Stimulated activated CD4-positive, alpha-beta T cell treated with anti-CD3 and anti-CD28 coated beads, Interleukin-1b, Interleukin-23, amount 100 ng/mL, for 4 hours (primary cell): ENCODE measurements around the gene PLXDC1.
"Not testable (repeated sequence)": the region's sequence is repeated elsewhere in the genome, so short reads cannot be mapped to it uniquely, and the experiment has no call there.

Experiments used
- DNase-seq, 2 donors: peaks; one replicate each; pipeline ENCODE4 v3.0.0-alpha.2; 2020; ENCODE audit warnings: low read depth in 2 of 2

The PLXDC1 gene

DNA sequence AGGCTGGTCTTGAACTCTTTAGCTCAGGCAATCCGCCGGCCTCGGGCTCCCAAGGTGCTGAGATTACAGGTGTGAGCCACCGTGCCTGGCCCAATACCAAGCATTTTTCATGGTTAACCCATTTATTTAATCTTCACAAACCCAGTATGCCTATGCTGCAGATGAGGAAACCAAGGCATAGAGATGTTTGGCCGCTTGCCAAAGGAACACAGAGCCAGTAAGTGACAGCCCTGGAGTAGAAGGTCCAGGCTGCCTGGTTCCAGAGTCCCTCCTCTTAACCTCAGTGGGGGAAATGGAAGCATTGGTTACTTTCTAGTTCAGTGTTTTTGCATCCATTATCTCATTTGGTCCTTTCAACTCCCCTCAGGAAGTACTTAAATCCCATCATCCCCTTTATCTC, 29.9 kb upstream of the PLXDC1 start:
- DNase-seq: no peak

DNA sequence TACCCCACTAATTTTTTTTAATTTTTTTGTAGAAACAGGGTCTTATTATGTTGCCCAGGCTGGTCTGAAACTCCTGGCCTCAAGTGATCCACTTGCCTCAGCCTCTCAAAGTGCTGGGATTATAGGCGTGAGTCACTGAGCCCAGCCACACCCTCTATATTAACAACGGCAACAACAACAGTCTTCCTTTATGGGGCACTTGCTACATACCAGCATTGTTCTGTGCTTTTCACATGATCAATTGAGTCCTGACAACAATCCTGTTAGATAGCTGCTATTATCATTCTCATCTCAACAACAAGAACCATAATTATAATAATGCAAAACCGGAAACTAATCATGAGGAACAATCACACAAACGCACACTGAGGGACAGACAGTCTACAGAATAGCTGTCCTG, 27.1 kb upstream of the PLXDC1 start:
- DNase-seq: no peak

DNA sequence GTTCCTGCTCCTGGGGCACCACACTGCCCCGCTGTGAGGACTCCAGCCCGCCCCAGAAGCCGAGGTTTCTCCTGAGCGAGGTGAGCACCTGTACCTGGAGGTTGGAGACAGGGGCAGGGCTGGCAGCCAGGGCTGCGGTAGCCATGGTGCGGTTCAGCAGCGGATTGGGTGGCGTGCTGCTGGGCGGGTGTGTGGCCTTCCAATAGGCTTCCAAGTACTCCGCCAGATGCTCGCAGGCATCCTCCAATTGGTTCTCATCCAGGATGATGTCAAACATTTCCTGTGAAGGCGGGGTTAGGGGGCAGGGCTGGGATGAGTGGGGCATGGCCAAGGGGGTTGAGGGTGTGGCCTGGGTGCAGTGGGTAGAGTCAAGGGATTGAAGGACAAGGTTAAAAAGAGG, 25.8 kb upstream of the PLXDC1 start:
- DNase-seq: no peak

DNA sequence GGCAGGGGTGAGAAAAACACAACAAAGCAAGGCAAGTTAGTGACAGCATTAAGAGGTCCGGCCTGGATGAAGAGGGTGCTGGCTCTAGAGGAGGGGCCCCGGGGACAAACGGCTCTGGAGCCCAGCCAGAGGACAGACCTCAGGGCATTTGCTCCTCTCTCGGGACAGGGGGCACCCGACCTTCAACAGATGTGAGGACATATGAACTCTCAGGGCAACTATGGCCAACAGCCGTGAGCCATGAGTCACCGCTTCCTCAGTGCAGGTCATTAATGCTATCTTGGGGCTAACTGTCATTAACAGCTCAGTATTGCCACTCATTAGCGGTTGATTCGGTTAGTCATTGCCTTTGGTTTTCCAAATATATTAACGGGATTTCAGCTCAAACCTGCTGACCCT, 24.3 kb upstream of the PLXDC1 start:
- no peak for DNase-seq

DNA sequence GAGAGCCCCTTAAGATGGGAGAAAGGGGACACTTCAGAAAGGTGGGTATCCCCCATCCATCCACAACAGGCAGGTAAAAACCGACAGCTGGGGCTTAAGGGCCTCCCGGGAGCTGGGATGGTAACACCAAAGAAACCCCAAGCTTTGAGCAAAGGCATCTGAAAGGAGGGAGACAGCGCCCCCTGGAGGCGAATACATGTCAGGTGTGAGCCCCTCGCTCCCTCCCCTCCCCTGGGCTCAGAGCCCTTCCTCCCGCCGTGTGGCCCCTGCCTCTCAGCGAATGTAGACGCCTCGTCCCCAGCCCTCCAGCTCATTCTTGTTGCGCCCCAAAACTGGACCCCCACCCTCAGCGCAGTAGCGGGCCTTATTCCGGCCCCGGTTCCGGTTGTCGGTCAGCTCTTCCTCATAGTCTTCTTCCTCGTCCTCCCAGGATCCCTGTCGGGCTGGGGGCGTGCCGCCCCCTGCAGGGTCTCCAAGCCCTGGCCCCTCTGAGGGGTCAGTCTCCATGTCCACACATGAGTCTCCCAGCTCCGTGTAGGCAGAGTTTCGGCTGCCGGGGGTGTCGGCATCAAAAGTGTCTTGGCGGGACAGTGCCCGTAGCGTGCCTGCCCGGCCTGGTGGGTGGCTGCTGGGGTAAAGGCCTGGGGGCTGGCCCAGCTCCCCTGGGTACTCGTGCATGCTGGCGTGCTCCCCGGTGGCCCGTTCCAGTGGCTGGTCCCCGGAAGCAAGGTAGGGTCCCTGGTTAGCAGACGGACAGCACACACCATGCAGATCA, 23.7 kb upstream of the PLXDC1 start:
- peak; percentile 69 for DNase-seq

DNA sequence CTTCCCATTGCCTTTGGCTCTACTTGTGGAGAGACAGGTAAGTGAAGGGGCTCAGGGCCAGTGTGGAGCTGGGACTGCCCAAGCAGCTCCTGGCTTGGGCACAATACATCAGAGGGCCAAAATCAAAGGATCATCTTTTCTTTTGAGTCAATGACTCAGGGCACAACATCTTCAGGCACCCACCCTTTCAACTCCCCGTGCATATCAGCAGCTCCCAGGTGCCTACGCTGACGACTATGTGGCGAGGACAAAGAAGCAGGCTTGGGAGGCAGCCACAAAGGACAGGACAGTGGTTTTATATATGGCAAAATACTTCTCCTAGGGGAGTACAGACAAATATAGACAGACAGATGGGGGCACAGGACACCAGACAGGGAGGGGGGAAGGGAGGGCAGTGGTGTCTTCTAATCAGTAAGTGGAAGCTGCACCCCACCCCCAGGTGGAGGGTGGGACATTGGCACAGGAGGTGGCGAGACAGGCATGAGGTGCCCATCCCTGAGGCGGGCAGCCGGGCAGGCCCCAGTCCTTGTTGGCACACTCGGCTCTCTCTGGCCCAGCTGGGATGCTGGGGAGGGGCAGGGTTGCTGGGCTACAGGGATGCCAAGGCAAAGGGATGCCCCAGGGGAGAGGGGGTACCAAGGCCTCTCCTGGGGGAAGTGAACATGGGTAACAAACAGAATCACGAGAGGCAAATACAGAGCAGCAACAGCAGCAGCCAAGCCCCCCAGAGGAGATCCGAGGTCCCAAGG, 22.3 kb upstream of the PLXDC1 start:
- DNase-seq: no peak

DNA sequence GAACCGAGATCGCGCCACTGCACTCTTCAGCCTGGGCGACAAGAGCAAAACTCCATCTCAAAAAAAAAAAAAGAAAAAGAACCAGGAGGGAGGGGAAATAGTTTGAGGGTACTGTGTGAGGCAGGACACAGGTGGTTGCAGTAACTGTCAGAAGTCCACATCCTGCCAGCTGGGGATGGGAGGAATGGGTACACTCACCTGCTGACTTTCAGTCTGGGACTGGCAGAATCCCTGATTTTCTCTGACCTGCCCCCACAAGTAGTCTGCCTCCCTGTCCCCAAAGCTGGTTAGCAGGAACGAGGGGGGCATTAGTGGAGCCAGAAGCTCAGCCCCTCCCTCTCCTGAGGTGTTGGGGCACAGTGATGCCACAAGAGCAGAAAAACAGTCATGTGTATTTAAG, 21.6 kb upstream of the PLXDC1 start:
- DNase-seq: no peak

DNA sequence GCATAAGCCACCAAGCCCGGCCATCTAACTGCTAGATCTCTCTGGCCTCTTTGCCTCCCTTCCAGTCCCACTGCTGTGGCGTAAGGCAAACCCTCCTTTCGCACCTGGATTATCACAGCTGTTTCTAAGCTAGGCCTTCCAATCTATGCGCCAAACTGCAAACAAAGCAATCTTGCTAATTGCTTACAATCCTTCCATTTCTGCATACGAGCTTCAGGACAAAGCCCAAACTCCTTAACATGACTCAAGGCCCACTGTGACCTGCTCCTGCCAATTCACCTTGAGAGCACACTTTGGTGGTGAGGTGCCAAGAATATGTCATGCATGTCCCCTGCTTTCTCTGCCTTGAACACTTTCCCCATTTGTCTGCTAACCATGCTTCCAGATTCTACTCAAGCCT, 20.5 kb upstream of the PLXDC1 start:
- no peak for DNase-seq

DNA sequence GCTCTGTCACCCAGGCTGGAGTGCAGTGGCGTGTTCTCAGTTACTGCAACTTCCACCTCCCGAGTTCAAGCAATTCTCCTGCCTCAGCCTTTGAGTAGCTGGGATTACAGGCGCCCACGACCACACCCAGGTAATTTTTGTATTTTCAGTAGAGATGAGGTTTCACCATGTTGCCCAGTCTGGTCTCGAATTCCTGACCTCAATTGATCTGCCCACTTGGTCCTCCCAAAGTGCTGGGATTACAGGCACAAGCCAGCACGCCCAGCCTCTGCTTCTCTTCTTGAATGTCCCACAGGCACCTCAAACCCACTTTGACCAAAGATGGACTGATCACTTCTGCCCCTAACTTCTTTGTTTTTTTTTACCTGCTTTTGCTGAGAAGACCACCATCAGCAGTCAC, 19.1 kb upstream of the PLXDC1 start:
- DNase-seq: no peak

DNA sequence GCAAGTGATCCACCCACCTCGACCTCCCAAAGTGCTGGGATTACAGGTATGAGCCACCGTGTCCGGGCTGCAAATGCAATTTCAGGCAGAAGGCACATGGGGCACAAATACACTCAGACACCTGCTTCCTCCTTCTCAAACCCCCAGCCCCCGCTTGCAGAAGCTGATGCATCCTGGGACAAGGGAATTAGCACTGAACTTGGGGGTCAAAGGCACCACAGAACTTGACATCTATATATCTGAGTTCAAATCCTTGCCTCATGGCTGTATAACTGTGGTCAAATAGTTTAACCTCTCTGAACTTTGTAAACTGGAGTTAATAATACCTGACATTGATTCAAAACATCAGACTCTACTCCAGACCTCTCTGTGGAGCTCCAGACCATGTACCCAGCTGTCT, 18.7 kb upstream of the PLXDC1 start:
- DNase-seq: no peak

DNA sequence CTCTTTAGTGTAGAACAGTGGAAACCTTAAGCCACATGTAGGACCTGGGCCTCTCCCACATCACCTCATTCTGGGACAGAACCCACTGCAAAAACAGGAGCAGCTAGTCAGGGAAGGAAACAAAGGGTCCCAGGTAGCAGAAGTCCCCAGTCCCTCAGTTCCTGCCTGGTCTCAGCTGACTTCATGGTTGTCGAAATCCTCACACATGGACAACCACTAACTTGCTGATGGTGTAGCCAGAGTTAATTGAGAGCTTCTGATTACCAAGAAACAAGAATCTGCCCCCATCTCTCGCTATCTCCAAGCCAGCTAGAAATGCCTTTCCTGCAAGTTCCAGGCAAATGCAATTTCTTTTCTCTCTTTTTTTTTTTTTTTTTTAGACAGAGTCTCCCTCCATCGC, 18.1 kb upstream of the PLXDC1 start:
- DNase-seq: no peak

DNA sequence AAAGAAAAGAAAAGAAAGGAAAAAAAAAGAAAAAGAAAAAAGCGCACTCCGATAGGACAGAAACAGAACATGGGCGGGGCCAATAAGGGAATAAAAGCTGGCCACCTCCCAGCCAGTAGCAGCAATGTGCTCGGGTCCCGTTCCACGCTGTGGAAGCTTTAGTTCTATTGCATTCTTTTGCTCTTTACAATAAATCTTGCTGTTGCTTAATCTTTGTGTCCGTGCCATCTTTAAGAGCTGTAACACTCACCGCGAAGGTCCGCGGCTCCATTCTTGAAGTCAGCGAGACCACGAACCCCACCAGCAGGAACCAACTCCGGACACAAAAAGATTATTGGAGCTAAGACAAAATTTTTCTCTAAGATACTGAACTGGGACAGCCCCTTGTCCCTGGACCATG, 17.7 kb upstream of the PLXDC1 start:
- no peak for DNase-seq

DNA sequence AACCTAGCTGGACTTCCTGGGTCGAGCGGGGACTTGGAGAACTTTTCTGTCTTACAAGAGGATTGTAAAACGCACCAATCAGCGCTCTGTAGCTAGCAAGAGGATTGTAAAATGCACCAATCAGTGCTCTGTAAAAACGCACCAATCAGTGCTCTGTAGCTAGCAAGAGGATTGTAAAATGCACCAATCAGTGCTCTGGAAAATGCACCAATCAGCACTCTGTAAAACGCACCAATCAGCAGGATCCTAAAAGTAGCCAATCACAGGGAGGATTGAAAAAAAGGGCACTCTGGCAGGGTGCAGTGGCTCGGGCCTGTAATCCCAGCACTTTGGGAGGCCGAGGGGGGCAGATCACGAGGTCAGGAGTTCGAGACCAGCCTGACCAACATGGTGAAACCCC, 17.1 kb upstream of the PLXDC1 start:
- not testable (repeated sequence) for DNase-seq

DNA sequence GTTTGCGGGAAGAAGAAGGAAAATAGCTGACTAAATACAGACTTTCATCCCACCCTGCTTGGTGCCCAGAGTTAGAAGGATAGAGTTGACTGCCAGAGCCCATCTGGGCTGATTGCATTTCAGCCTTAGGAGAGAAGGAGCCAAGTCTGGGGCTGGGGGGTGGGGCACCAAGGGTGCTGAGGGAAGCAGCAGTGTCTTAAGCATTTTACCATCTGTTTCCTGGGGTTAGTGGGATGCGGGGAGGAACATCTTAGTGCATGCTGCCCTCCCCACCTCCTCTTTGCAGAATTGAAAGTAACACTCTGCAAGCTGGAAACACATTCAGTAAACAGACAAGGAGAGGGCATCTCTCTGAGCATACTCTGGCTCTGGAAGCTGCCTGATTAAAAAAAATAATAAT, 16.0 kb upstream of the PLXDC1 start:
- no peak for DNase-seq

DNA sequence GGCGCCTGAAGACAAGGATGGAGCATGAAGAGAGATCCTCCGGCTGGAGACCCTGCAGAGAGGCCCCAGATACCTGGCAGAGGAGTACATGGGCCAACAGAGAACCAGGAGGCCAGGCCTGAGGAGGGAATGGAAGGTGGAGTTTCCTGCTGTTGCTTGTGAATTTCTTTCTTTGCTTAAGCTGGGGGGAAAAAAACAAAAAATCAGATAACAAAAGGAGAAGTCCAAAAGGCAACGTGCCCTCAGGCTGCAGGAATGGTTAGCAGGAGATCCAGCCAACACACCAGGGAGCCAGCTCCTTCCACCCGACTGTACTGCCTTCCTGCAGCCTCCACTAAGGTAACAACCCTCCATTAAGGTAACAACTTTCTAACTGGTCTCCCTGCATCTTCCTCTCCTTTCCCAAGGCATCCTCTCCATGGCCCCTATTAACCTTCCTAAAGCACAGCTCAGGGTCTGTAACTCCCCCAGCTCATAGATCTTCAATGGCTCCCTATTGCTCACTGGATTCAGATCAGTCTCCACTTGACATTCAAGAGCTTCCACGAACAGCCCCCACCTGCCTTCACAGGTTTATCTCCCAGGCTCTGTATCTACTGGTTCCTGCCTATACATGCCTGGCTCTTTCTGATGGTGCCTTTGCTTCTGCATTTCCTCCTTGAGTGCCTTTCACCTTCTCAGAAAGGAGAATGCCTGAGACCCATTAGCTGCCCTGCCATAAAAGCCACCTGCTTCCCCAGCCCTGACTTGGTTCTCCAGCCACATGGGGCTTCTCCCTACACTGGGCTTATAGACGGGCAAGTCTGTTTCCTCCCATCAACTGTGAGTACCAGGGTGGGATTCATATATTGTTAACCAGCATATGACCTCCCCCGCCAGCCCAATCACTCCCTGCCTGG, 15.2 kb upstream of the PLXDC1 start:
- no peak for DNase-seq

DNA sequence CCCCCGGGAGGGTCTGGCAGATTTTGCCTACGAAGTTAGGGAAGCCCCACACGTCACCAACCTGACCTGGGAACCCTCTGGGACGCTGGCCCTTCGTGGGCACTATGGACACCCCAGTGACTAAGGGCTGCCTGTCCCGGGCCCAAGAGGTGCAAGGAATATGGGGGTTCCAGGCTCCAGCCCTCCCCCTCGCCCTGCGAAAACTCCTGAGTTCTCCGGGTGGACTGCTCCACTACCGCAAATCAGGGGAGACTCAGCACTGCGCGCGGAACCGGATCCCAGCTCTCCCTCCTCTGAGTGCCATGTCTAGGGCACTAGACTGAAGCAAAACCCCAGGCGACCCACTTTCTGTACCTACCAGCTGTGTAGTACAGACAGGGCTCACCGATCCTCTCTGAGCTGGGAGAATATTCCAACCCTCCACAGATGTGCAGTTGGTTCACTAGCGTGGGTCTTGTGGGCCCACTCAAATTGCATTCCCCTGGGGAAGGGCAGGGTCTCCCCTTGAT, 14.5 kb upstream of the PLXDC1 start, which contains the start of gene ARL5C:
Gene ARL5C (minus strand): TSS at position 321 of the 509 bp plus-strand sequence. CDS start 401 bp downstream, outside the sequence.
- no peak for DNase-seq

DNA sequence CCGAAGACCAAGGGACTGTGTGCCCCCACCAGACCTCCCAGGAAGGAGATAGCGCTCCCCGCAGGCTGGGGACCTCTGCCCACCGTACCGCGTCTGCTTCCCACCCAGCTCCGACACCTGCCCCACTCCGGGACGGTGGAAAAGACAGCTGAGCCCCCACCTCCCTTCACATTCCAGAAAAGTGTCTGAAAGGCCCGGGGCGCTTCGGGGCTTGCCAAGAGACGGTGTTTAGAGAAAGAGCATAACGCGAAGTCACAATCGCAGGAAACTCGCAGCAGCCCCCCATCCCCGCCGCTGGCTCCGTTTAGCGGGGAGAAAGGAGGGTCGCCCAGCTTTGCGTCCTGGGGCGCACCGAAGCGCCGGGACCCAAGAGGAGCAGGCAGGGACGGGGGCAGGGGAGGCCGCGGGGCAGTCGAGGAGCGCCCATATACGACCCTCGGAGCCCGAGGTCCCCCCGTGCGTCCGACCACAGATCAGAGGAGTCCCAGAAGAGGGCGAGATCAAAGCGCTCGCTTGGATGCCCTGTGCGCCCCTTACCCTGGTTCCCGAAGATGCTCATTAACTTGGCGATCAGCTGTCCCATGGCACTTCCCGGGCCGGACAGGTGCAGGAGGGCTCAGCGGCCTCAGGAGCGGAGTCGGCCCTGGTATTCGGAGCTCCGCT, 13.9 kb upstream of the PLXDC1 start:
- DNase-seq: no peak

DNA sequence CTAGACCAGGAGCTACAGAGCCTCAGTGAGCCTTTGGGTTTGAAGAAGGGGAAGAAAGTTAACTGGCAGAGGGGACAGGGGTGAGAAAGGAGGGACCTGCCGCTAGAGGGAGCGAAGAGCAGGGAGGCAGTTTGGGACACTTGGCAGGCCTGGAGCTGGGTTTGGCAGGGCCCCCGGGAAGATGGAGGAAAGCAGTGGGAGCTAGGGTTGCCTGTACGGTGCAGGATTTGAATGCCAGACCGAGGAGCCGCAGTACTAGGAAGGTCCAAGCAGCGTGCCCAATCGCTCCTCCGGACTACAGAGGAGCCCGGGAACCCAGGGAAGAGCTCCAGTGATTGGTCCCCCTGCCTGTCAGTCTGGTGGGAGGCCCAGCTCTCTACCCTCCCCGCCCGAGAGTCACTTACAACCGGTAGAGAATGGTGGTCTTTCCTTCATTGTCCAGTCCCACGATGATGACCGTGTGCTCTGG, 13.3 kb upstream of the PLXDC1 start:
- DNase-seq: peak; percentile 56 to 65

DNA sequence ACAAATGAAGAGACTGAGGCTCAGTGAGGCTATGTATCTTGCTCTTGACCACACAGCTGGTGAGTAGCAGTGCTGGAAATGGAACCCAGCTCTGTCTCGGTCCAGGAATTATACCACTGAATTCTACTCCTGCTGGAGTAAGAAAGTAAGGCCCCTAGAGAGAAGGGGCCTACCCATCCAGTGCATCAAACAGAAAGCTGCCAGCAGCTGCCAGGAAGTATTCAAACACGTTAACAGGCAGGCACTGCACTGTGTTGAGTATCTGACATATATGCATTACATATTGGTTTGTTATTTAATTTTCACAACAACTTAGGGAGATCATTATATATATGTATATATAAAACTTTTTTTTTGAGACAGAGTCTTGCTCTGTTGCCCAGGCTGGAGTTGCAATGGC, 10.5 kb upstream of the PLXDC1 start:
- DNase-seq: no peak

DNA sequence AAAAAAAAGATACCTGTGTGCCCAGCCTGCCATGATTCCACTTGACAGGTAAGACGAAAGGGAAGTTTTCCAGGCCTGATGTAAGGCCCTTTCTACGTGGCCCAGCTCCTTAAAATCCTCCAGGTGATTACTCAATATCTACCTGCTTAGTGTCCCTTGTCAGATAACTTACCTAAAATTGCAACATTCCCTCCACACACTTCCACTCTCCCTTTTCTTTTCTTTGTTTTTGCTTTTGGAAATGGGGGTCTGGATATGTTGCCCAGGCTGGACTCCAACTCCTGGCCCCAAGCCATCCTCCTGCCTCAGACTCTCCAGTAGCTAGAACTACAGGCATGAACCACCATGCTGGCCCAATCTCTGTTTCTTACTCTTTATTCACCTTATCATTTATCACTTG, 7.2 kb upstream of the PLXDC1 start:
- no peak for DNase-seq

DNA sequence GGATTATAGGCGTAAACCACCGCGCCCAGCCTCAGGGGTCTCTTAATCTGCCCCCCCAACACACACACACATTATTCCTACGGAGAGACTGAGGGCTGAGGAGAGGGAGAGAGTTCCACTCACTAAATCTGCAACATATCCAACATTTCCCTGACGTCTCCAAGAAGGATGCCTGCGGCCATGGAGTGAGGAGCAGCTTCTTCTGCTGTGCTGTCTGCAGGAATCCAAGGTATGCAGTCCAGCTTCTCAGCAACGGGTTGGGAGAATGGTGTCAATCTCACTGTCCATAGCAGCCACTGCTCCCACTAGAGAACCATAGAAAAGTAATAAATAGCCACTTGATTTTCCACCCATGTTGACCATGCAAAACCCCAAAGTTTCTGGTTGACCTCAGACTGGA, 5.1 kb upstream of the PLXDC1 start:
- no peak for DNase-seq
